Astrocyte (in vitro differentiated cells and primary cell): ENCODE results near the gene CDH22. TPM values are rescaled to one million over a fixed set of nuclear protein-coding genes. Genes with fewer than 3 reads are reported as not detected.

Source experiments
- DNase-seq: peaks from one replicate; pipeline ENCODE4 v3.0.0-alpha.2; 2010; ENCODE audit warnings: low read depth
- FAIRE-seq: peaks from 2 replicates; lab custom pipeline; 2011; peaks lifted over from hg19 to GRCh38; lab: Jason Lieb, UNC
- H2AFZ ChIP-seq: 2 replicates; pipeline ENCODE4 v1.6.0; 2012; ENCODE audit warnings: low read depth, low read length, inconsistent platforms
- H3K27ac ChIP-seq: 2 replicates; pipeline ENCODE4 v1.5.1; 2011; ENCODE audit warnings: low read depth, low read length, inconsistent platforms
- H3K27me3 ChIP-seq: 2 replicates; pipeline ENCODE4 v1.6.0; 2011; ENCODE audit warnings: low read length, inconsistent platforms; ENCODE audit not compliant: insufficient read depth
- H3K36me3 ChIP-seq: 2 replicates; pipeline ENCODE4 v1.5.1; 2011; ENCODE audit warnings: low read length, inconsistent platforms; ENCODE audit not compliant: insufficient read depth
- H3K4me1 ChIP-seq: 2 replicates; pipeline ENCODE4 v1.5.1; 2011; ENCODE audit warnings: low read length, inconsistent platforms; ENCODE audit not compliant: insufficient read depth
- H3K4me2 ChIP-seq: 2 replicates; pipeline ENCODE4 v1.6.0; 2012; ENCODE audit warnings: low read length, inconsistent platforms
- H3K4me3 ChIP-seq: 2 replicates; pipeline ENCODE4 v1.5.1; 2011; ENCODE audit warnings: low read depth, mild to moderate bottlenecking, low read length, inconsistent platforms; ENCODE audit not compliant: insufficient read depth
- H3K79me2 ChIP-seq: 2 replicates; pipeline ENCODE4 v1.6.0; 2012; ENCODE audit warnings: mild to moderate bottlenecking, low read length, inconsistent platforms; ENCODE audit not compliant: insufficient read depth
- H3K9ac ChIP-seq: 2 replicates; pipeline ENCODE4 v1.6.0; 2012; ENCODE audit warnings: mild to moderate bottlenecking, low read length, inconsistent platforms
- H3K9me3 ChIP-seq: 2 replicates; pipeline ENCODE4 v1.5.1; 2012; ENCODE audit warnings: low read depth, mild to moderate bottlenecking, low read length, inconsistent platforms; ENCODE audit not compliant: insufficient read depth
- H4K20me1 ChIP-seq: 2 replicates; pipeline ENCODE4 v1.6.0; 2012; ENCODE audit warnings: low read length, inconsistent platforms; ENCODE audit not compliant: insufficient read depth
- H3K27ac Mint-ChIP-seq: one replicate; pipeline ENCODE4 v1.8.0; 2021; ENCODE audit warnings: mild to moderate bottlenecking, mixed read lengths; ENCODE audit not compliant: unreplicated experiment
- H3K27me3 Mint-ChIP-seq: one replicate; pipeline ENCODE4 v1.8.0; 2021; ENCODE audit warnings: low read depth, mixed read lengths; ENCODE audit not compliant: unreplicated experiment
- H3K36me3 Mint-ChIP-seq: one replicate; pipeline ENCODE4 v1.8.0; 2021; ENCODE audit warnings: low read depth, mixed read lengths; ENCODE audit not compliant: unreplicated experiment
- H3K4me1 Mint-ChIP-seq: one replicate; pipeline ENCODE4 v1.8.0; 2021; ENCODE audit warnings: low read depth, mixed read lengths; ENCODE audit not compliant: unreplicated experiment
- H3K4me3 Mint-ChIP-seq: one replicate; pipeline ENCODE4 v1.8.0; 2021; ENCODE audit warnings: mild to moderate bottlenecking, moderate library complexity, mixed read lengths; ENCODE audit not compliant: unreplicated experiment
- H3K9me3 Mint-ChIP-seq: one replicate; pipeline ENCODE4 v1.8.0; 2021; ENCODE audit warnings: mild to moderate bottlenecking, mixed read lengths; ENCODE audit not compliant: unreplicated experiment
- EZH2 ChIP-seq: IDR thresholded peaks from 2 replicates; pipeline ENCODE4 v1.6.1; 2012; ENCODE audit warnings: mild to moderate bottlenecking, low read length, inconsistent platforms; ENCODE audit not compliant: insufficient read depth
- total RNA-seq: library from RNA; stranded (reverse); gene quantifications from 2 replicates; pipeline ENCODE4 v1.2.1, GENCODE V29; 2021
- TF ChIP-seq, protein P1 (sequence below): IDR thresholded peaks from 2 replicates; pipeline ENCODE4 v1.5.1; 2011; ENCODE audit warnings: low read depth, mild to moderate bottlenecking, inconsistent platforms, low read length, moderate library complexity; ENCODE audit not compliant: insufficient read depth

CDH22 gene
- total RNA-seq, 1 donor from 2014 or later: not detected

DNA sequence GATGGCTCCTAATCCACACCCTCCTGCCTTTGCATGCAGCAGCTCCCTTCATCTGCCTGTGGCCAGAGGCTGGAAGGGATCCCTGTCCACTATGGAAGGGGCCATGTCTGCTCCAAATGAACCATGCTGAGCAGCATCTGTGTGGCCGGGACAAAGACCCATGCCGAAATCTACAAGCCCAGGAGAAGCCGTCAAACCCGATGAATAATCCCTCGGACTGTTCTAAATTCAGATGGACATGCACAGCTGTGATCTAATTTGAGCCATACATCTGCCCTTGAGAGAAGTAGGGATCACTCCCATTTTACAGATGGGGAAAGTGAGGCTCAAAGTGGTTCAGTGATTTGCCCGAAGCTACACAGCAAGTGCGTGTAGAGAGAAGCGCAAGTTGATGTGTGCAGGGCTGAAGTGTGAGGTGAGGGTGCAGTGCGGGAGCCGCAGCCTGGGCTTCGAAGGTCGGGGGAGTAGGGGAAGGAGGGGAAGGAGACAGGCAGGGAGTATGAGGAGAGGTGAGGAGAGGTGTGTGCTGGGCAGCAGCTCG lies 22.6 kb upstream of the CDH22 start:
- Histone ChIP-seq H2AFZ (no peak overlapping the region), H3K4me1 (no peaks in the 10 kb centered on the region), H3K27me3 (peaks cover 33% of the 10 kb centered on the region), H3K9me3 (no peaks in the 10 kb centered on the region), H3K4me2 (no peak overlapping the region), H3K4me3 (no peak overlapping the region), H4K20me1 (no peaks in the 10 kb centered on the region), H3K27ac (no peak overlapping the region), H3K36me3 (no peaks in the 10 kb centered on the region), H3K9ac (no peak overlapping the region), H3K79me2 (no peaks in the 10 kb centered on the region)
- TF ChIP-seq, protein P1, sequence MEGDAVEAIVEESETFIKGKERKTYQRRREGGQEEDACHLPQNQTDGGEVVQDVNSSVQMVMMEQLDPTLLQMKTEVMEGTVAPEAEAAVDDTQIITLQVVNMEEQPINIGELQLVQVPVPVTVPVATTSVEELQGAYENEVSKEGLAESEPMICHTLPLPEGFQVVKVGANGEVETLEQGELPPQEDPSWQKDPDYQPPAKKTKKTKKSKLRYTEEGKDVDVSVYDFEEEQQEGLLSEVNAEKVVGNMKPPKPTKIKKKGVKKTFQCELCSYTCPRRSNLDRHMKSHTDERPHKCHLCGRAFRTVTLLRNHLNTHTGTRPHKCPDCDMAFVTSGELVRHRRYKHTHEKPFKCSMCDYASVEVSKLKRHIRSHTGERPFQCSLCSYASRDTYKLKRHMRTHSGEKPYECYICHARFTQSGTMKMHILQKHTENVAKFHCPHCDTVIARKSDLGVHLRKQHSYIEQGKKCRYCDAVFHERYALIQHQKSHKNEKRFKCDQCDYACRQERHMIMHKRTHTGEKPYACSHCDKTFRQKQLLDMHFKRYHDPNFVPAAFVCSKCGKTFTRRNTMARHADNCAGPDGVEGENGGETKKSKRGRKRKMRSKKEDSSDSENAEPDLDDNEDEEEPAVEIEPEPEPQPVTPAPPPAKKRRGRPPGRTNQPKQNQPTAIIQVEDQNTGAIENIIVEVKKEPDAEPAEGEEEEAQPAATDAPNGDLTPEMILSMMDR: no peak
- TF ChIP-seq EZH2: no peak
- H3K27me3 Mint-ChIP-seq: peaks cover 59% of the 10 kb centered on the region
- H3K36me3 Mint-ChIP-seq: no peaks in the 10 kb centered on the region
- no peaks in the 10 kb centered on the region for H3K9me3 Mint-ChIP-seq
- no peak overlapping the region for H3K27ac Mint-ChIP-seq
- no peak for DNase-seq
- no peaks in the 10 kb centered on the region for H3K4me1 Mint-ChIP-seq
- FAIRE-seq: no peak
- no peak overlapping the region for H3K4me3 Mint-ChIP-seq

DNA sequence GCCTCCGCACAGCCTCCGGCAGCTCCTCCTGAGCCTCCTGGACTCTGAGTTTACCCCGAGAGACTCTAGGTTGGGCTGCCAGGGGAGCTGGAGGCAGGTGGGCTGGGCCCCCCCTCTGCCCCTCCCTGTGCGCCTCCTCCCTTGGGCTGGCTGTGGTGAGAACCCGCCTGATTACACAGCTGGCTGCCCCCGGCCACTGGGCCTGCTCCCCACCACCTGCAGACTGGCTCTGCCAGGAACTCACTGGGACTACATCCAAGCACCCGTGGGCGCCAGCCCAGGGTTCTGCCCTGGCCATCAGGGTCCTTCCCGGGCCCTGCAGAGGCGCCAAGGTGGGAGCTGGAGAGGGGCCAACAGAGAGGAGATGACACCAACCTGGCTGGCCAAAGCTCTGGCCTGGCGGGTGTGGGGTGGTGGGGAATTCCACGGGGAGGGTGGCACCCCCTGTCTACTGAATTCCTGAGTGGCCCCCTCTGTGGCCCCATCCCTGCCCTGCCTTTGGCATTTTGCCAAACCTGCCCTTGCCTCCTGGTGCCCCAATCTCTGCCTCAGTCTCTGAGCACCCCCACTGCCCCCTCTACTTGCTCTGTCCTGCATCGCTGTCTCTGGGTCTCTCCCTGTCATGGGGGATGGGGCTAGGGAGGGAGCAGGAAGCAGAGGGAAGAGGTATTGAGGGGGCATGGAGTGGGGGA lies 21.9 kb upstream of the CDH22 start:
- H3K36me3 ChIP-seq: no peaks in the 10 kb centered on the region
- H4K20me1 ChIP-seq: no peaks in the 10 kb centered on the region
- no peaks in the 10 kb centered on the region for H3K79me2 ChIP-seq
- H3K27me3 Mint-ChIP-seq: peaks cover 58% of the 10 kb centered on the region
- no peaks in the 10 kb centered on the region for H3K36me3 Mint-ChIP-seq
- no peak overlapping the region for H3K27ac ChIP-seq
- TF ChIP-seq, protein P1: no peak
- no peak for TF ChIP-seq EZH2
- H3K27ac Mint-ChIP-seq: no peak overlapping the region
- no peak for DNase-seq
- H3K4me3 ChIP-seq: no peak overlapping the region
- H3K9me3 Mint-ChIP-seq: no peaks in the 10 kb centered on the region
- no peaks in the 10 kb centered on the region for H3K4me1 ChIP-seq
- no peak overlapping the region for H3K4me2 ChIP-seq
- peaks cover 35% of the 10 kb centered on the region for H3K27me3 ChIP-seq
- no peak overlapping the region for H3K9ac ChIP-seq
- no peak overlapping the region for H3K4me3 Mint-ChIP-seq
- H3K4me1 Mint-ChIP-seq: no peaks in the 10 kb centered on the region
- no peak overlapping the region for H2AFZ ChIP-seq
- no peaks in the 10 kb centered on the region for H3K9me3 ChIP-seq
- no peak for FAIRE-seq

DNA sequence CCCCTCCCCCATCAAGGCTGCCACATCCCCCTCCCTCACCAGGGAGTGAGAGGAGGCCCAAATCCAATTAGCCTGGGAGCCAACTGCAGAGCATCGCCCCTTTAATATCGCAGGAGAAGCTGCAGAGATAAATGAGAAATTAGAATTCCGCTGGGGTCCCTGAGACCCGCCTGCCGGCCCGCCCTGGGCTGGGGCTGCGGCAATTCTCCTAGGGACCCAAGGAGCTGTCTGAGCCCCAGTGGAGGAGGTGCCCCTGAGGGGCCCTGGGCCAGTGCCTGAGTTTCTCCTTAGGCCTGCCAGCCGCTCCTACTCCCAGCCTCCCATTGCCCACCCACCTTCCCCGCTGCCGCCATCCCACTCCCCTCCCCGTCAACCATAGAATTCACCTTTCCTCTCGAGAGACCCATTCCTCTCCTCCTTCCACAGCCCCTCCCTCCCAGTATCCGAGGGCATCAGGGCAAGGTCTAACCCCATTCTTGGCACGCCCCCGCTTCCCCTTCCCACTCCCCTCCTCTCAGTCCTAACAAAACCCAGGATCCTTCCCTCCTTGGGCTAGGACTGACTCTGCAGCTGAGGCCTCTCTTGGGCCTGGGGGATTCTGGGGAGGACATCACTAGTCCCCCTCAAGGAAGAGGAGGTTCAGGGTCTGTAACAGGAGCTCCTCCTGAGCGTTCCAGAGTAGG lies 20.0 kb upstream of the CDH22 start:
- Histone ChIP-seq H3K4me1 (no peaks in the 10 kb centered on the region), H4K20me1 (no peaks in the 10 kb centered on the region), H3K4me2 (no peak overlapping the region), H3K4me3 (no peak overlapping the region), H3K9ac (no peak overlapping the region), H3K79me2 (no peaks in the 10 kb centered on the region), H3K9me3 (no peaks in the 10 kb centered on the region), H3K27me3 (peaks cover 27% of the 10 kb centered on the region), H3K36me3 (no peaks in the 10 kb centered on the region), H2AFZ (no peak overlapping the region), H3K27ac (no peak overlapping the region)
- FAIRE-seq (no peak), DNase-seq (no peak)
- no peaks in the 10 kb centered on the region for H3K4me1 Mint-ChIP-seq
- no peak overlapping the region for H3K27ac Mint-ChIP-seq
- no peaks in the 10 kb centered on the region for H3K36me3 Mint-ChIP-seq
- no peaks in the 10 kb centered on the region for H3K9me3 Mint-ChIP-seq
- peaks cover 52% of the 10 kb centered on the region for H3K27me3 Mint-ChIP-seq
- H3K4me3 Mint-ChIP-seq: no peak overlapping the region
- TF ChIP-seq, protein P1: no peak
- no peak for TF ChIP-seq EZH2
